Astrocyte of the spinal cord (primary cell): ENCODE measurements around the gene PKNOX2.

Experiments used
- DNase-seq: peaks from one replicate; pipeline ENCODE4 v3.0.0; 2011; ENCODE audit warnings: low read depth, low spot score
- H3K4me3 ChIP-seq: 2 replicates; pipeline ENCODE4 v1.5.1; 2011; ENCODE audit warnings: low read depth, mild to moderate bottlenecking, low read length, moderate library complexity
- CTCF ChIP-seq: IDR thresholded peaks from 2 replicates; pipeline ENCODE4 v1.5.1; 2012; ENCODE audit warnings: low read depth, mild to moderate bottlenecking, low read length, inconsistent platforms
- in situ Hi-C: cut with HindIII; loops from 2 replicates; pipeline ENCODE4 v1.10.0; 2017; ENCODE audit warnings: low sequenced_read_pairs

Gene PKNOX2

GRCh38 chr11:125140233-125140632 lies 24.3 kb upstream of the PKNOX2 start:
- no peak overlapping the region for H3K4me3 ChIP-seq
- TF ChIP-seq CTCF, result no peak
- in situ Hi-C loops, result no loop called here
- DNase-seq, result no peak

- TF ChIP-seq CTCF, result no peak
- DNase-seq, result no peak
- in situ Hi-C loops, result no loop called here
- no peak overlapping the region for H3K4me3 ChIP-seq
These were observed 23.4 kb upstream of the PKNOX2 start for GRCh38 chr11:125141178-125141577.

GRCh38 chr11:125141686-125142535 lies 22.6 kb upstream of the PKNOX2 start:
- TF ChIP-seq CTCF, result peak; percentile 96
- DNase-seq, result peak; percentile 23
- no peak overlapping the region for H3K4me3 ChIP-seq
- in situ Hi-C loops, result no loop called here

GRCh38 chr11:125146232-125146631 lies 18.3 kb upstream of the PKNOX2 start:
- in situ Hi-C loops, result no loop called here
- no peak for TF ChIP-seq CTCF
- no peak for DNase-seq
- H3K4me3 ChIP-seq, result no peak overlapping the region

GRCh38 chr11:125147280-125147679 lies 17.3 kb upstream of the PKNOX2 start:
- in situ Hi-C loops, result no loop called here
- DNase-seq, result no peak
- TF ChIP-seq CTCF, result no peak

GRCh38 chr11:125148011-125148410 lies 16.5 kb upstream of the PKNOX2 start:
- in situ Hi-C loops, result no loop called here
- no peak for DNase-seq
- no peak overlapping the region for H3K4me3 ChIP-seq
- TF ChIP-seq CTCF, result no peak

More at GRCh38 chr11:125147280-125147679, 17.3 kb upstream of the PKNOX2 start:
- no peak overlapping the region for H3K4me3 ChIP-seq
